NCI-H1417 (cell line): ENCODE measurements around the gene CRK.

ENCODE experiments used
- DNase-seq, 3 experiments: peaks; one replicate each; lab custom pipeline; 2025; lab: John Stamatoyannopoulos, UW

Gene CRK

GRCh38 chr17:1455797-1456599 is at the start of gene CRK:
Gene CRK (minus strand): TSS chr17:1456232. CDS start chr17:1456117, 115 bp downstream.
- peak; percentile 92 to 93 (median 93) for DNase-seq

- no peak for DNase-seq
Observed at GRCh38 chr17:1505586-1505985, 49.6 kb upstream of the CRK start.

GRCh38 chr17:1504866-1505265 is 48.8 kb upstream of the CRK start:
- no peak for DNase-seq

GRCh38 chr17:1503699-1504098 is 47.7 kb upstream of the CRK start:
- no peak for DNase-seq

GRCh38 chr17:1498869-1499268 is 42.8 kb upstream of the CRK start:
- DNase-seq: no peak

- no peak for DNase-seq
Observed at GRCh38 chr17:1498233-1498632, 42.2 kb upstream of the CRK start.

- no peak for DNase-seq
Observed at GRCh38 chr17:1497831-1498230, 41.8 kb upstream of the CRK start.

GRCh38 chr17:1496869-1497268 is 40.8 kb upstream of the CRK start:
- no peak for DNase-seq

GRCh38 chr17:1495265-1495989 is 39.4 kb upstream of the CRK start:
- DNase-seq: no peak

GRCh38 chr17:1494736-1495253 is 38.8 kb upstream of the CRK start:
- DNase-seq: no peak

- DNase-seq: no peak
Observed at GRCh38 chr17:1494203-1494602, 38.2 kb upstream of the CRK start.

- no peak for DNase-seq
Observed at GRCh38 chr17:1493291-1493980, 37.4 kb upstream of the CRK start.

- DNase-seq: no peak
Observed at GRCh38 chr17:1492249-1493206, 36.5 kb upstream of the CRK start, which contains the start of gene MYO1C. Gene MYO1C (minus strand): TSS chr17:1492686. CDS start chr17:1492487, 199 bp downstream.

GRCh38 chr17:1491443-1492248 is 35.6 kb upstream of the CRK start:
- DNase-seq: peak in 2 of 3 experiments; percentile 13 to 18

- peak; percentile 25 to 29 (median 25) for DNase-seq
Observed at GRCh38 chr17:1490643-1491442, 34.8 kb upstream of the CRK start.

- no peak for DNase-seq
Observed at GRCh38 chr17:1488826-1489270, 32.8 kb upstream of the CRK start.

- peak; percentile 34 to 75 (median 65) for DNase-seq
Observed at GRCh38 chr17:1487939-1488825, 32.1 kb upstream of the CRK start.
